HG03097 (cell line): ENCODE results near the gene KDM4B.
"Not testable (repeated sequence)": the region's sequence is repeated elsewhere in the genome, so short reads cannot be mapped to it uniquely, and the experiment has no call there.

ENCODE experiments used
- ATAC-seq: cut with Tn5 transposase; IDR thresholded peaks from one replicate; pipeline ENCODE4 v1.9.1; 2021; ENCODE audit not compliant: unreplicated experiment, low FRiP score

The KDM4B gene

GRCh38 chr19:4968462-4969291 lies at the start of gene KDM4B:
Gene KDM4B (plus strand): TSS chr19:4969113. CDS start chr19:5032891, 63,778 bp downstream.
- ATAC-seq = peak; percentile 88

- ATAC-seq = no peak
Measured at GRCh38 chr19:4922530-4923275, 46.2 kb upstream of the KDM4B start.

- no peak for ATAC-seq
Measured at GRCh38 chr19:4923276-4923747, 45.6 kb upstream of the KDM4B start.

GRCh38 chr19:4929186-4929585 lies 39.7 kb upstream of the KDM4B start:
- no peak for ATAC-seq

GRCh38 chr19:4930664-4931063 lies 38.2 kb upstream of the KDM4B start:
- ATAC-seq = no peak

GRCh38 chr19:4932711-4933110 lies 36.2 kb upstream of the KDM4B start:
- ATAC-seq = no peak

- ATAC-seq = no peak
Measured at GRCh38 chr19:4933528-4933927, 35.4 kb upstream of the KDM4B start.

GRCh38 chr19:4935444-4935843 lies 33.5 kb upstream of the KDM4B start:
- no peak for ATAC-seq

- ATAC-seq = no peak
Measured at GRCh38 chr19:4937060-4937459, 31.9 kb upstream of the KDM4B start.

- not testable (repeated sequence) for ATAC-seq
Measured at GRCh38 chr19:4938461-4938860, 30.5 kb upstream of the KDM4B start.

GRCh38 chr19:4939466-4939865 lies 29.4 kb upstream of the KDM4B start:
- ATAC-seq = no peak

- not testable (repeated sequence) for ATAC-seq
Measured at GRCh38 chr19:4941638-4942169, 27.2 kb upstream of the KDM4B start.

- ATAC-seq = not testable (repeated sequence)
Measured at GRCh38 chr19:4950650-4951049, 18.3 kb upstream of the KDM4B start.

GRCh38 chr19:4951656-4952055 lies 17.3 kb upstream of the KDM4B start:
- ATAC-seq = no peak

- no peak for ATAC-seq
Measured at GRCh38 chr19:4952945-4953344, 16.0 kb upstream of the KDM4B start.

- ATAC-seq = not testable (repeated sequence)
Measured at GRCh38 chr19:4954320-4955149, 14.4 kb upstream of the KDM4B start.

- ATAC-seq = no peak
Measured at GRCh38 chr19:4955274-4955673, 13.6 kb upstream of the KDM4B start.

- ATAC-seq = no peak
Measured at GRCh38 chr19:4957981-4958380, 10.9 kb upstream of the KDM4B start.

GRCh38 chr19:4962085-4962619 lies 6.8 kb upstream of the KDM4B start:
- ATAC-seq = no peak

- ATAC-seq = no peak
Measured at GRCh38 chr19:4965061-4965460, 3.9 kb upstream of the KDM4B start.
